ENCODE data around the gene SHLD2. TPM values are rescaled to one million over a fixed set of nuclear protein-coding genes. Genes with fewer than 3 reads are reported as not detected.
"Not testable (repeated sequence)": the region's sequence is repeated elsewhere in the genome, so short reads cannot be mapped to it uniquely, and the experiment has no call there.

Gene SHLD2
- total RNA-seq, 1 donor from 2014 or later = 42.1 TPM

DNA sequence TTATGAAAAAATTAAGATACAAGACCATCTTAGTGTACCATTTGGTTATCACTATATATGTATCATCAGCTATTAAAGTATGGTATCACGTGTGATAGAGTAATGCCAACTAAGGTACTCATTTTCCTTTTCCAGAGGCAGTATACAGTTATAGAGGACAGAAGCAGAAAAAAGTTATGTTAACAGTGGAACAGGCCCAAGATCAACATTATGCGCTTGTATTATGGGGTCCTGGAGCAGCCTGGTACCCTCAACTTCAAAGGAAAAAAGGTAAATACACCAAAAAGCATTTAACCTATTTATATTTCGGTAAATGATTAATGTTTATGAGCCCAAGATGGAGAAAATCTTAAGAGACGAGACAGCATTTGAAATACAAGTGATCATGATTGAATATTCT, 75.7 kb downstream of the SHLD2 start:
- H3K36me3 Mint-ChIP-seq (ENCODE audit: low read depth); intact Hi-C loops (cut with micrococcal nuclease); H3K4me3 Mint-ChIP-seq; H3K9me3 Mint-ChIP-seq; H3K27ac Mint-ChIP-seq; H3K27me3 Mint-ChIP-seq (ENCODE audit: insufficient read depth); H3K4me1 Mint-ChIP-seq (ENCODE audit: low read depth); DNase-seq (ENCODE audit: low spot score): not testable (repeated sequence)

DNA sequence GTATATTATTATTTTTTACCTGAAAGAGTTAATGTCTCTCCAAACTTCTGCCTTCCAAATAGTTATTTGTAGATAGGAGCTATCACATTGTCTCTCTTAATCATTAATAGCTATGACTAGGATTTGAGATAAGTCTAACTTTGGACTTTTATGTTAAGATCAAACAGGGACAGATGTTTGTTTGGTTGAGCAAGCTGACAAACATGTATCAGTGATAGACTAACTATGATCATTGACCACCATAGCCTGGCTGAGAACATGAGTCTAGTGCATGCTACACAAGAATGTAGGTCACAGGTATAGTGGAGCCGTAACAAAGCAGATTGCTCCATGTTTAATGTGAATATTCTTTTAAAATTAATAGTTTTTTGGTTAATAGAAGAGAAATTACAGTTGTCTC, 76.7 kb downstream of the SHLD2 start:
- H3K4me3 Mint-ChIP-seq; H3K27ac Mint-ChIP-seq; H3K4me1 Mint-ChIP-seq (ENCODE audit: low read depth); H3K9me3 Mint-ChIP-seq; H3K27me3 Mint-ChIP-seq (ENCODE audit: insufficient read depth); DNase-seq (ENCODE audit: low spot score); intact Hi-C loops (cut with micrococcal nuclease); H3K36me3 Mint-ChIP-seq (ENCODE audit: low read depth): not testable (repeated sequence)

DNA sequence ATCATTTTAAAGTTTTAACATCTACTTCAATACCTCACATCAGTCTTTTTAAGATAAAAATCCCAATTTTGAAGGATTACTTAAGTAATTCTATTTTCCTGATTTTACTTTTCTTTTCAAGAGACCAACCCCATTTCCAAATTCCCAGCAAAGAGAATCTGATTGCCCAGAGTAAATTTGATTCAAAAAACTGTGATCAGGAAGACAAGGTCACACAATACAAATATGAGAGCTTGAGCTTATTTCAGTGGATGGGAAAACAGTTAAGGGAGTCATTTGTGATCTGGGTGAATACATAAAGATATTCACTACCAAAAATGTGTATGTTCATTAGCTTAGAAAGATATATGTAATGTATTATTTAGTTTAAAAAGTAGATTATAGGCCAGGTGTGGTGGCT, 77.2 kb downstream of the SHLD2 start:
- H3K36me3 Mint-ChIP-seq (ENCODE audit: low read depth); H3K27ac Mint-ChIP-seq; H3K9me3 Mint-ChIP-seq; H3K4me3 Mint-ChIP-seq; H3K27me3 Mint-ChIP-seq (ENCODE audit: insufficient read depth); intact Hi-C loops (cut with micrococcal nuclease); H3K4me1 Mint-ChIP-seq (ENCODE audit: low read depth); DNase-seq (ENCODE audit: low spot score): not testable (repeated sequence)

DNA sequence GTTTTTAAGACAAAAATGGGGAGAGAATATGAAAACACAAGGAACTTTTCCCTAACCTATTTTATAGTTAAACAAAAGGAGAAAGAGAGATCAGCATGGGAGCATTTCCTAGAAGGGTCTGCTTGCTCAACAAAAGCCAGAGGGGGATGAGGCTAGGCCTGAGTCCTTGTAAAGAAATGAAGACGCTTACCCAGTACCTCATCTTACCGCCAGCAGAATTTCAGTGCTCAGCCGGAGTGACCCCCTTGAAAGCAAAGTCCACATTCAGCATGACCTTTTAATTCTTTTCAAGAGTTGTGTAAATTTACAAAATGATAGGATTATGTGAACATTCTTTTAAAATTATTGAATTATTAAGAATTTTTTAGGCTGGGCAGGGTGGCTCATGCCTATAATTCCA, 82.6 kb downstream of the SHLD2 start:
- intact Hi-C loops (cut with micrococcal nuclease); H3K27ac Mint-ChIP-seq; DNase-seq (ENCODE audit: low spot score); H3K4me1 Mint-ChIP-seq (ENCODE audit: low read depth); H3K4me3 Mint-ChIP-seq; H3K9me3 Mint-ChIP-seq; H3K36me3 Mint-ChIP-seq (ENCODE audit: low read depth); H3K27me3 Mint-ChIP-seq (ENCODE audit: insufficient read depth): not testable (repeated sequence)

DNA sequence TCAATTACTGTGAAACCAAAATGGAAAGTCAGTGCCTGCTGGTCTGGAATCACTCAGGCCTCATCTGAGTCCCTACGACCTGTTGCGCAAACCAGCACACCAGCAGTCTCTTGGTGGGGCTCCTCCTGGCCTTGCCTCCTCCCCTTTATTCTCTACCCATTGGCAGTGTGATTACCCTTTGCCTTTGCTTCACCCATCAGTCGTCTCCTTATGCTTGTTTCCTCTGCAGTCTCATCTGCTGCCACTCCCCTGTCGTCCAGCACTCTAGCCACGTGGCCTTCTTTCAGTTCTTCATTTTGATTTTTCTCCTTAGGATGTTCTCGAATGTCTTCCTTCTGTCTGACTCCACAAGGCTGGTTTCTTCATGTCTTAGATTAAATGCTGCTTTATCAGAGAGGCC, 89.4 kb downstream of the SHLD2 start:
- H3K4me3 Mint-ChIP-seq; DNase-seq (ENCODE audit: low spot score); H3K27me3 Mint-ChIP-seq (ENCODE audit: insufficient read depth); H3K4me1 Mint-ChIP-seq (ENCODE audit: low read depth); H3K27ac Mint-ChIP-seq; intact Hi-C loops (cut with micrococcal nuclease): not testable (repeated sequence)
- Mint-ChIP-seq H3K9me3 (peaks cover 11% of the 10 kb centered on the region), H3K36me3 (ENCODE audit: low read depth) (peaks cover 36% of the 10 kb centered on the region)

DNA sequence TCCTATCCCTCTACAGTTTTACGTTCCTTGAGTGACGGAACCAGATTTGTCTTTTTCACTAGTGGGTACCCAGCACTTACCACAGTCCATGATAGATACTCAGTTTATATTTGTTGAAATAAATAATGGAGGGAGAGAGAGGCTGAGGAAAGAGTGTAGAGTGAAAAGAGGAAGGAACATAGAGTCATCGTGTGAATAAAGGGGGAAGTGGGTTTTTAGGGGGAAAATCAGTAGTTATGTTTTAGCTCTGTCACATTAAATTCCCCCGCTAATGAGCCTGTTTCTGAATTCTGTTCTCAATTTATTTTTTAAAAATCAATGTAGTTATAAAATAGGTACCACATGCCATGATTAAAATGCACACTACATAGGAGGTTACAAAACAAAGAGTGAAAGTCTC, 91.0 kb downstream of the SHLD2 start:
- H3K4me3 Mint-ChIP-seq; intact Hi-C loops (cut with micrococcal nuclease); H3K27ac Mint-ChIP-seq; H3K4me1 Mint-ChIP-seq (ENCODE audit: low read depth); DNase-seq (ENCODE audit: low spot score); H3K27me3 Mint-ChIP-seq (ENCODE audit: insufficient read depth): not testable (repeated sequence)
- Mint-ChIP-seq H3K9me3 (peaks cover 11% of the 10 kb centered on the region), H3K36me3 (ENCODE audit: low read depth) (peaks cover 32% of the 10 kb centered on the region)

DNA sequence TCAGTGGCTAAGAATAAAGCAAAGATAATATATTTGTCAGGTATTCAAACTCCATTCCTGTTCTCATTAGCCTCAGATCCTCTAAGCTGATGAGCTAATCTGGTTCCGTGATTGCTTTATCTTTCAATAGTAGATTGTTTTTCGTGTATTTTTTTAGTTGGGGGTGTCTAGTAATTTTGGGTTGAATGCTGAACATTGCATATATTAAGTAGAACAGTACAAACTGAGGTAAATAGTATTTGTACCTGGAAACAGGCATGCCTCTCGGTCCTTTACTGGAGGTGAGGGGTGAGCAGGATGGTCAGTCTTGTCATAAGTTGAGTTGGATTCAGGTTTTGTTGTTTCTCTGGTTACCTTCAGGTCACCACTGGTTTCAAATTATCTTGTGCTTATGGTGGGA, 92.6 kb downstream of the SHLD2 start:
- Mint-ChIP-seq H3K36me3 (ENCODE audit: low read depth) (peaks cover 36% of the 10 kb centered on the region), H3K9me3 (peaks cover 11% of the 10 kb centered on the region)
- H3K4me3 Mint-ChIP-seq; H3K27me3 Mint-ChIP-seq (ENCODE audit: insufficient read depth); H3K27ac Mint-ChIP-seq; H3K4me1 Mint-ChIP-seq (ENCODE audit: low read depth); intact Hi-C loops (cut with micrococcal nuclease); DNase-seq (ENCODE audit: low spot score): not testable (repeated sequence)

DNA sequence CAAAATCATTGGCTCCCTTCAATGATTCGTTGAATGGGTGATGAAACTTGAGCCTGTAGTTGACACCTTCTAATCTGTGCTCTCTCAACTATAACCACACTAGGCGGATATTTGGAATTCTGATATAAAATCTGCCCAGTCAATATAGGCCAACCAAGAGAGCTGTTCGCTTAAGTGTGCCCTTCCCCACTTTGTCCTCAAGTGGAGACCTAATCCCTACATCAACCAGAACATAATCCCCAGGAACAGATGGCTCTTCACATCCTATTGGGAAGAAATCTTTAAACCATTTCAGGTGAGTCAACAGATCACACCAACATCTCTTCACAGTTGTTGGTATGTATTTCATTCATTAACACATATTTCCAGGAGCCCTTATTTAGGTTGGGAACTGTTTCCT, 96.8 kb downstream of the SHLD2 start:
- H3K36me3 Mint-ChIP-seq (ENCODE audit: low read depth) = peaks cover 22% of the 10 kb centered on the region
- H3K27ac Mint-ChIP-seq; H3K9me3 Mint-ChIP-seq; intact Hi-C loops (cut with micrococcal nuclease); H3K4me3 Mint-ChIP-seq; H3K27me3 Mint-ChIP-seq (ENCODE audit: insufficient read depth); DNase-seq (ENCODE audit: low spot score); H3K4me1 Mint-ChIP-seq (ENCODE audit: low read depth): not testable (repeated sequence)

DNA sequence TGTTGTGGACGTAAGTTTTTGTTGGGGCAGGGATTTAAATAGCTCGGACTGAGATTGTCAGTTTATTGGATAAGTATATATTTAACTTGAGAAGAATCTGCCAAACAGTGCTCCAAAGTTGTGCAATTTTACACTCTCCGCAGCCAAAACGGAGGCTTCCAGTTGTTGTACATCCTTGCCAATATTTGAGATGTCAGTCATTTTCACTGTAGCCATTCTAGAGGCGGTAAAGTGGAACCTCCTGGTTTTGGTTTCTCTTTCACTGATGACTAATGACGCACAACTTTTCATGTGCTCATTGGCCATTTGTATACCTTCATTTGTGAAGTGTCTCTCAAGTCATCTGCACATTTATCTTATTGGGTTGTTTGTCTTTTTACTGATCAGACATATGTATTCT, 105.9 kb downstream of the SHLD2 start:
- not testable (repeated sequence) for H3K9me3 Mint-ChIP-seq; H3K4me3 Mint-ChIP-seq; H3K27ac Mint-ChIP-seq; H3K36me3 Mint-ChIP-seq (ENCODE audit: low read depth); H3K27me3 Mint-ChIP-seq (ENCODE audit: insufficient read depth)
- peak; percentile 19 for DNase-seq (ENCODE audit: low spot score)
- H3K4me1 Mint-ChIP-seq (ENCODE audit: low read depth) = peaks cover 12% of the 10 kb centered on the region
- intact Hi-C loops (cut with micrococcal nuclease) = loop anchor here (5.0 kb wide), 1 partner anchor 141 kb away; no protein-coding TSS in a partner anchor

DNA sequence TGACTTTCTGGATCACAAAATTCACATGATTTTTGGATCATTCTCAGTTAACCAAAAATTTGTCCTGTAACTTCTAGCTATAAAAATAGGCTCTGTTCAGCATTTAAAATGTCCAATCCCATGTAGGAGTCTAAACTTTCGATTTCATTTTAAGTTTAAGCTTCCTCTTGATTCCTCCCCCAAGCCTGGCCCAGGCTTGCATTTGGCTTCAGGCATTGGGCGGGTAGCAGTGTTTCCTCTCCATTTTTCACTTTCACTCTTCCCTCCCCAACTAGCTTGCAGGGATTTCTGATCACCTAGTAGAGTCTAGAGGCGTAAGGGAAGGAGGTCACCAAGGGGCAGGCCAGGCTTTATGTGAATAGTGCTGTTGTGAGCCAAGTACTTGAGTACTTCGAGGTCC, 109.8 kb downstream of the SHLD2 start:
- not testable (repeated sequence) for DNase-seq (ENCODE audit: low spot score); H3K27me3 Mint-ChIP-seq (ENCODE audit: insufficient read depth); H3K9me3 Mint-ChIP-seq; H3K27ac Mint-ChIP-seq; H3K4me3 Mint-ChIP-seq; H3K36me3 Mint-ChIP-seq (ENCODE audit: low read depth)
- H3K4me1 Mint-ChIP-seq (ENCODE audit: low read depth) = peaks cover 12% of the 10 kb centered on the region
- intact Hi-C loops (cut with micrococcal nuclease) = loop anchor here (5.0 kb wide), 1 partner anchor 138 kb away; no protein-coding TSS in a partner anchor

DNA sequence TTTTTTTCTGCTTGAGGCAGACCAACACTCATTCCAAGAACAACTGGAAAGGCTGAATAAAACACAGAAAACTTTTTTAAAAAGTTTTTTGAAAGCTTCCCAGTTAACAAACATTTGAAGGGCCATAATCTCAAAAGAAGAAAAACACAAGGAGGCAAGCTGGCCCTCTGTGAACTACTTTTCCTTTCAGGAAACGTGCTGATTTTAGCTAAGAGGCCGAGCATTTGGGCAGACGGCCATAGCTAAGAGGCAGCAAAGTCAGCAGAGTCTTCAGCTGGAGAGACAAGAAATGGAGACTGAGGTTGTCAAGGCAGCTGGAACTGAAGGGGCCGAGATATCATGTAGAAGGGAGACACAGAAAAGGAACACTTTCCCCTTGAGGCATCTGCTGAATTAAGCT, 111.9 kb downstream of the SHLD2 start:
- H3K36me3 Mint-ChIP-seq (ENCODE audit: low read depth); intact Hi-C loops (cut with micrococcal nuclease); H3K27ac Mint-ChIP-seq; H3K4me3 Mint-ChIP-seq; H3K9me3 Mint-ChIP-seq; DNase-seq (ENCODE audit: low spot score); H3K27me3 Mint-ChIP-seq (ENCODE audit: insufficient read depth): not testable (repeated sequence)
- H3K4me1 Mint-ChIP-seq (ENCODE audit: low read depth) = peaks cover 16% of the 10 kb centered on the region

DNA sequence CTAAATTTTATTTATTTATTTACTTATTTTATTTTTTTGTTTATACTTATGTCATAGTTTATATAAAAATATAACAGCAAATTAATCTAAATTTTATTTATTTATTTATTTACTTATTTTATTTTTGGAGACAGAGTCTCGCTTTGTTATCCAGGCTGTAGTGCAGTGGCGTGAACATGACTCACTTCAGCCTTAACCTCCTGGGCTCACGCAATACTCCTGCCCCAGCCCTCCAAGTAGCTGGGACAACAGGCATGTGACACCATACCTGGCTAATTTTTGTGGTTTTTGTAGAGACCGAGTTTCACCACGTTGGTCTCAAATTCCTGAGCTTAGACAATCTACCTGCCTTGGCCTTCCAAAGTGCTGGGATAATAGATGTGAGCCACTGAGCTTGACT, 115.3 kb downstream of the SHLD2 start:
- peaks cover 11% of the 10 kb centered on the region for H3K4me1 Mint-ChIP-seq (ENCODE audit: low read depth)
- H3K36me3 Mint-ChIP-seq (ENCODE audit: low read depth); H3K27ac Mint-ChIP-seq; H3K27me3 Mint-ChIP-seq (ENCODE audit: insufficient read depth); H3K9me3 Mint-ChIP-seq; H3K4me3 Mint-ChIP-seq; DNase-seq (ENCODE audit: low spot score); intact Hi-C loops (cut with micrococcal nuclease): not testable (repeated sequence)

DNA sequence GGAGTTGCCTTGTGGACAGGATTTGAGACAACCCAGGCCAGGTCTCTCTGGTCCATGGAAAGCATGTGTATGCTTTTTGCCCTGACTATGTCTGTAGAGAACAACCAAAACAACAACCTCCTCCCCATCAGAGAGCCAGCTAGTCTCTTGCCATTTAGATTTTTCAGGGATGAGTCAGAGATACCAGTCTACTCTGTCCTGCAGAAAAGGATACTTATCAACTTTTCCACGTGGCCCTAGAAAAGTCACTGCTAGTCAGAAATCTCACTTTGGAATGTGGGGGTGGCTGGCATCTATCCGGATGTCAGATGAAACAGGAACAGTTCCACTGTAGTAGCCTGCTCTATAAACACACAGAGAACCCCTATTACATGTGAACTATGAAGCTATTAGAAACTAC, 116.8 kb downstream of the SHLD2 start:
- H3K27ac Mint-ChIP-seq; DNase-seq (ENCODE audit: low spot score); H3K4me3 Mint-ChIP-seq; H3K36me3 Mint-ChIP-seq (ENCODE audit: low read depth); H3K9me3 Mint-ChIP-seq; H3K27me3 Mint-ChIP-seq (ENCODE audit: insufficient read depth); intact Hi-C loops (cut with micrococcal nuclease): not testable (repeated sequence)
- peaks cover 11% of the 10 kb centered on the region for H3K4me1 Mint-ChIP-seq (ENCODE audit: low read depth)

DNA sequence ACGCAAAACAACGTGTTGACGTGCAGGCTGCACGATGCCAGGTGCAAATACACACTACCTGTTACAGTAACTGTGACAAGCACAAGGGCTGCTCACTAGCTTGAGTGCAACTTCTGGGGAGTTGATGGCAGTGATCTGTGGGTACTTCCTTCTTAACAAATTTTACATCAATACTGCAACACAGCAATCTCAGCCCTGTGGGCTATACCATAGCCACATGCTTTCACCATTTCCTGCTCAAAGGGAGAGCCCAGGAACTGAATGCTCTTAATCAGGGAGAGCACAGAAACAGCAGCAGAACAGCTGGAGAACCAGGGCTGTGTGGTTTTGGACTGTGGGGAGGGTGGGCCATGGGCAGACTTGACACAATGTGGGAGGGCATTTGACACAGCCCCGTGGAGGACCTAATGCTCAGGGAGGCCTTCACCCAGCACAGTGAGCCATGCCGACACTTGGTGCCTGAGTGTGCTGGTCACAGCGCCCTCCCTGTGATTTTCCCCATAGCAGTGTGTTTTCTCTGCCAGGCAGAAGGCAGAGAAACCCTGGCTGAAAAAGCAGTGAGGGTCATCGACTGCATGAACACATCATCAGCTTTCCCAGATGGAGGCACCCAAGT, 118.3 kb downstream of the SHLD2 start:
- DNase-seq (ENCODE audit: low spot score); H3K4me3 Mint-ChIP-seq; H3K27ac Mint-ChIP-seq; H3K36me3 Mint-ChIP-seq (ENCODE audit: low read depth); H3K27me3 Mint-ChIP-seq (ENCODE audit: insufficient read depth); H3K9me3 Mint-ChIP-seq; intact Hi-C loops (cut with micrococcal nuclease): not testable (repeated sequence)
- H3K4me1 Mint-ChIP-seq (ENCODE audit: low read depth) = peaks cover 15% of the 10 kb centered on the region
